GM19438 (cell line): ENCODE data around the gene UCK2.

Experiments
- ATAC-seq: cut with Tn5 transposase; IDR thresholded peaks from one replicate; pipeline ENCODE4 v1.9.1; 2021; ENCODE audit warnings: low read depth; ENCODE audit not compliant: unreplicated experiment

UCK2 gene

DNA sequence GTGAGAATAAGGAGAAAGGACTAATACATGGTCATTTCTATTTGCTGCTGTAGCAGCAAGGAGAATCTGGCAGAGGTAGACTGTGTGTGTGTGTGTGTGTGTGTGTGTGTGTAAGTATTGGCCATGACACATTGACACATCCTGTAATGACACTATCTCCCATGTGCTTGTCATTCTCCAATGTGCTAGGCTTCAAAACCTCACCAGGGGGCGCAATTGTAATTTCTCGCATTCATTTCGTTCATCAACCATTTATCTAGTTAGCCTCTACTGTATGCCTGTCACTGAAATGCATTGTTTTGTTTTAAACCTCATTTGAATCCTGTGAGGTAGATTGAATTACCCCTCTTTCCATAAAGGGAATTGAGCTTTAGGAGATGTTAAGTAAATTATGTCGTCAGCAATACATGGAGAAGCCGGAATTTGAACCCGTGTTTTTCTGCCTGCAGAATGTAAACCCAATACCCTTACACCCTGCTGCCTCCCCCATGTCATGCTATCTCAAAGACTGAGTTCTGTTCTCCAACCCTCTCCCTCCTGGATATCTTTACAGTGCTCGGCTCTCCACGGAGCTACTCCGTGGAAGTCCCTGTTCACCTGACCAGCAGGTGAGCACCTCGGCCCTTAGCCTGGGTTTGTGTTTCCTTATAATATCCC lies 100.8 kb downstream of the UCK2 start:
- no peak for ATAC-seq

DNA sequence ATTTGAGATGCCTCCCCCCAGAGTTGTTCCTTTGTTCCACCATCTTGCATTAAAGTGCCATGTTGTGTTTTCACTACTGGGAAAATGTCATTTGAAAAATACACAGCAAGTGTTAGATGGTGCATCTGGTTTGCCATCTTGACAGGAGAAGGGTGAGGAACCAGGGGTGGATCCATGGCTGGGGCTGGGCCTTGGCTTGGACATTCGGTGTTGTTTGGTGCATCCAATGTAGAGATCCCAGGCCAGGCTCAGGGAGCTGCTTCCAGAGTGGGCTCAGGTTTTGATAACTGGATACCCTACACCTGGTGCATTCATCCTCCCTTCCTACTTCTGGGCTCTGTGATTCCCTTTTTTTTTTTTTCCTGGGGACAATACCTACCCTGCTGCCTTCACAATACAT lies 103.5 kb downstream of the UCK2 start:
- no peak for ATAC-seq

DNA sequence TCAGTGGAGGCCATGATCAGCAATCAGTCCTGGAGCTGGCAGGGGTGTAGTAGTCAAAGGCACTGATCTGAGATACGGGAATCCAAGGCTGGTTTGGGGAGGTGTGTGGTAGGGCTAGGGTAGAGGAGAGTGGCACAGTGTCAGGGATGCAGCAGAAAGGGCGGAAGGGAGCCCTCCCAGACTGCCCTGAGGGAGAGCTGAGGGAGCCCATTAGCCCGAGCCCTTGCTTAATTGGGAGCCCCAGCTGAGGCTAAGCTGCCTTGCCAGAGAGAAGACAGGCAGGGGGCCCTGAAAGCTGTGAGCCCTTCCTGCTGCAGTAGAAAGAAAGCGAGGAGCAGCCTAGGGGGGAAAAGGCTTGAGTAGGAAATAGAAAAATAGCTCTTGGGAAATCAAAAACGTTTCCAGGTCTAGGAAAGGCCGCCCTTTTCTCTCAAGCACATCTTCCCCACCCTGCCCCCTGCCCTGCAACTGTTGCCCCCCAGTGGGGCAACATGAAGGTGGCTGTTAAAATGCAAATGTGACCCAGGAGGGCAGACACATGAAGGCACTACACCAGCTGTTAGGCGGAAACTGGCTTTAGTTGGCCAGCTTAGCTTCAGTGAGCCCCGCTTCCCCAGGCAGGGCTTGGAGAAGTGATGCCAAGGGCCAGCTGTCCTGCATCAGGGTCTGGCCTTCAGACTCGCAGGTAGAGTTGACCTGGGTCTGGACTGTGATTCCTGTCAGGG lies 106.2 kb downstream of the UCK2 start:
- ATAC-seq = no peak

DNA sequence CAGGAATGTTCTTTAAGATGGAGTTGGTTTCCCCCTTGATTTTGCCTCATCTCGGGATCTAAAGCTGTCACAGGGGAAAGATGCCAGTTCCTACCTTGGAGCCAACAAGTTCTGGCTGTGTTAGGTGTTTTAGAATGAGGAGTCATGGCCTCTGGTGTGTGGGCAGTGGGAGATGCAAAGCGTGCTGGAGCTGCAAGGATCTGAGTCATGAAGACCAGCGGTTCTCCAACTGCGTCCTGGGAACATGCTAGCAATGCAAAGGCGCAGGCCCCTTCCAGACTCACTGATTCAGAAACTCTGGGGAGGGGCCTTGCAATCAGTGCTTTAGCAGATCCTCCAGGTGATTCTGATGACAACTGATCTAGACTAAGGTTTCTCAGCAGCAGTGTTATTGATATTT lies 109.1 kb downstream of the UCK2 start:
- no peak for ATAC-seq

DNA sequence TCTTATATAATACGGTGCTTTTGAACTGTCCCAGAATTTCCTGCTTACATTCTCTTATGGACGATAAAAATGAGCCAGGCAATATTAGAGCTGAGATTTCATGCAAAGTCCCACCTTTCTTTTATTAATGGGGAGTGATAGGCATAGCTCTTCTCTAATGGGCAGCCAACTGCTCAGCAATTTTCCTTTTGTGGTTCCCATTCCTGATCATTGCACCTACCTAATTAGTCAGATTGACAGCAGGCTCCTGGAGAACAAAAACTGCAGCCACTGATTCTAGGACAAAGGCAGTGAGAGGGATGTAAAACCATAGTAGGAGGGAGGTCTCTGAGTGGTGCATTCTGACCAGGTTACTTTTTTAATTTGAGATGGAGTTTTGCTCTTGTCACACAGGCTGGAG lies 110.4 kb downstream of the UCK2 start:
- ATAC-seq = no peak

DNA sequence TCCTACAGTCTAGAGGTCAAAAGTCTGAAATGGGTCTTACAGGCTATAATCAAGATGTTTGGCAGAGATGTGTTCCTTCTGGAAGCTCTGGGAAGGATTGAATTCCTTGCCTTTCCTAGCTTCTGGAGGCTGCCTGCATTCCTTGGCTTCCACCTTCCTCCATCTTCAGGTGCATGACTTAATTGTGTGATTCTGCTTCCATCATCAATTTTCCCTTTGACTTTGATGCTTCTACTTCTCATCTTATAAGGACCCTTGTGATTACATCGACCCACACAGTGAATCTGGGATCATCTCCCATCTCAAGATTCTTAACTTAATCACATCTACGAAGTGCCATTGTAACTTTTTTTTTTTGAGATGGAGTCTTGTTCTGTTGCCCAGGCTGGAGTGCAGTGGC lies 111.4 kb downstream of the UCK2 start:
- no peak for ATAC-seq

DNA sequence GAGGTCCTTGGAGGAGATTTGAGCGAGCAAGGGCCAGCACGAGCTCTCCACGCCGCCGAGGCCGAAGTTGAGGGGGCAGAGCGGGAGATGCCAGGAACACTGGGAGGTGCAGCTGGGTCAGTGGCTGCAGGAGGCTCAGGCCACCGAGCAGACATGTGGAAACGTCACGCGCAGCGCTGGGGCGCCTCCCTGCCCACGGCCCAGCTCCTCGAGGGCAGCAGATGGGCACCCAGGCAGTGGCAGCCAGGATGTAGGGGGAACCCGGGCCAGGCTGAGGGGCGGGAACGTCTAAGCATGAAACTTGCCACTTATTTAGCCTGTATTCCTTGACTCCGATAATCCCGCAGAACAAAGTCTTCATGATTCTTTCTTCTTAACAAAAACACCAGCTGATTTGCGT lies 114.1 kb downstream of the UCK2 start:
- ATAC-seq = no peak

DNA sequence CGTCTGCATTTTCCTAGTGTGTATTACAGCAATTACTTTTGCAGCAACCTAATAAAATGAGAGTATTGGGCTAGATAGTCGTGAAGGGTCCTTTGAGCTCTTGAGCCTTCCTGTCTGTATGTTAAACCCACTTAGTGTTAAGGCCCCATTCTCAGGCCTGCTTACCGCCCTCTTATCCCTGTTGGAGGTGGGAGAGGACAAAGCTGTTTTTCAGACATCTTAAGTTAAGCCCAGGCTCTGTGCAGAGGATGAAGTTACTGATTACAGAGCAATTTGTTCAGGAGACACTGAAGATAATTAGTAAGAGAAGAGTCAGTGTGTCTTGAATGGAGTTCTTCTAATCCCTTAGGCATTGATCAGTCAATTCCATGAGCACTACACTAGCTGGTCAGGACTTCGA lies 114.6 kb downstream of the UCK2 start:
- ATAC-seq = no peak

DNA sequence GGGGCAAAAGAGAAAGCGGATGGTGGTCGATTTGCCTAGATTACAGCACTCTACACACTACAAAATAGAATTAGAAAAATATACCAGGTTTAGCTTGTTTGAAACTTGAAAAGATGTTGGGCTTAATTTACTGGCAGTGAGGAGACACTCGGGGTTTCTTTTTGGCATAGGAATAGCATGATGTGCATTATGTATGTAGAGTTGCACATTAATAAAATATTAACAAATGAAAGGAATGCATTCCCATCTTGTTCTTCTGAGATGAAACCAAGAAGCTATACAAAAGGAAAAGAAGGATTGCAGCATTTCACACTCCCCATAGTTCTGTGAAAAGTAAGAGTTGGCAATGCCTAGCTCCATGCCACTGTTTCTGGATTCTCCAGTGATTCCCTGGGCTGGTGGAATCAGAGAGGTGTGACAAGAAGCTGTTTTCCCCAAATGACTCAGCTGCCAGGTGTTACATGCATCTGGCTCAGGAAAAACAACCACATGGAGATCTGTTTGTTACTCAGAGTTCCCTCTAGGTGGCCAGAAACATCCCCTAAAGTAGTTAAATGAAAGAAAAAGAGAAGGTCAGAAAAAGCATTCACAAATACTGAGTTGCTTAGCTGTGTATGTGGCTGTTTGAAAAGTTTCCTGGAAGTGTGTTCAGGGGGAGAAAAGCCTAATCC lies 115.6 kb downstream of the UCK2 start:
- ATAC-seq = no peak

DNA sequence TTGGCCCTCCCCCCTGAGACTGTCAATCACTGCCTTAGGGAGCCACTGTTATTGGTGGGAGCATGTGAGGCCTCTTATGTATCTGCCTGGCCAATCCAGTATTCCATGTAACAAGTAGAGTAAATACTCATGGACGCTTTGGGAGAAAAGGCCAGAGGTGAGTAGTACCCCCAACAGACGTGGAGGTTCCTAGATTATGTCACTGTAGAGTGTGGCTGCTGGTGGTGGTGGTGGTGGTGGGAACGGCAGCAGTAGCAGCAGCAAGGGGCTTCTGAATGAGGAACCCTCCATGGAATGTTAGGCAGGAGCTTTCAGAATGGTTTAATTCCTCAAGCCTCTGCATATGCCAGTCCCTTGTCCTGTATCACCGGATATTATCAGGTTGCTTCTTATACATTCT lies 118.5 kb downstream of the UCK2 start:
- no peak for ATAC-seq

DNA sequence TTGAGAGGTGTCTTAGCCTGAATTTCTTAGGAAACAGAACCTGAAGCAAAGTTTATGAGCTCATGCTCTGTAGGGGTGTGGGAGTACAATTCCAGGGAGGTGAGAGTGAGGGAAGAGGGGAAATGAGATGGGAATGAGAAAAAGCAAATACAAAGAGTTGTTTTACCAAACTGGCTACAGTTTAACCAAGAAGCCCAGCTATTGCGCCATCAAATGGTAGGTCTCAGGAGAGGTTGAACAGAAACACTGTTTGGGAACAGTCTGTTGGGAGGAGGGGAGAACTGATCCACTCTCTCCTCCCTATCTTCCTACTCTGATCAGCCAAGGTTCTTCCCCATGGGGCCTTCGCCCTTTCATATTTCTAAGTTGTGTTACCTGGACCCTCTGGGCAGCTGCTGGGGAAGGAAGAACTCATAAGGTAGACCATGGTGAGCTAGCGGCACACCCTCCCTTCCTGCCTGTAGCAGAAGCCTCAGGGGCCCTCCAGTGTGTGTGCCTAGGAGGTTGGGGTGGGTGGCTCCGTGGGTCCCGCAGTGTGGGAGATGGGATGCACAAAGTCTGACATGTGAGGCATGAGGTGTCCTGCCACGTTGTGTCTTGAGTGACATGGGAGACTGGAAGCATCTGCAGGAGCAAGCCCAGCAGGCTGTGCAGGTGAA lies 120.5 kb downstream of the UCK2 start:
- no peak for ATAC-seq

DNA sequence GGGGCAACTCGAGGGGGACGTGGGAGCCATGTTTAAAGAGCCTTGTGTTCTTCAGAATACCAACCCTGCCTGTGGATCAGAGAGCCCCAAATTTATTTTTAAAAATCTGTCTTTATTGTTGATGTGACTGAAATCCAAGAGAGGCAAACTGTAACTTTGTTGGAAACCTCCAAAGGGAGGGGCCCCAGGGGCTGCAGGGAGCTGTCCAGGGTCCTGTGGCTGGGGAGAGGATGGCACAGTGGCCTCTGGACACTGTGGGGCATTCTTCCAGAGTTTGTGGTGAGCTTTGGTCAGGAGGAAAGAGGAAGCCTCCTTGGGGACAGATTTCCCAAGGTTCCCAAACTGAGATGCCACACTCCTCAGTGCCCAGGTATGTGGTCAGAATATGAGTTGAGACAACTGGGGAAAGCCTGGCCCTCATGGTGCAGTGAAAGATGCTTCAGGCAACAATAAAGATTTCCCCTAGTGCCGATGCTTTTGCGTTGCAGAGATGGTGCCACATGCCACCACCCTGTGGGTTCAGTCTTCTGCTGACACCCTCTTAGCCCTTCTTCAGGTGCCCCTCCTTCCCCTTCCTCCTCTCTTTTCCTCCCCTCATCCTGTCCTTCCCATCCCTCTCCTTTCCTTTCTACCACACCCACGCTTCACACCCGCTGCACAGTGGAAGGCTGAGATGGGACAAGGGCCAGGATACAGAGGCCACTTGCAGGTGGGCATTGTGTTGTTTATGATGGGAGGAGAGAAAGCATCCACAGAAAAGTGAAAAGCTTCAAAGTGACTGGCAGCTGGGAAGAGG lies 122.1 kb downstream of the UCK2 start:
- no peak for ATAC-seq

DNA sequence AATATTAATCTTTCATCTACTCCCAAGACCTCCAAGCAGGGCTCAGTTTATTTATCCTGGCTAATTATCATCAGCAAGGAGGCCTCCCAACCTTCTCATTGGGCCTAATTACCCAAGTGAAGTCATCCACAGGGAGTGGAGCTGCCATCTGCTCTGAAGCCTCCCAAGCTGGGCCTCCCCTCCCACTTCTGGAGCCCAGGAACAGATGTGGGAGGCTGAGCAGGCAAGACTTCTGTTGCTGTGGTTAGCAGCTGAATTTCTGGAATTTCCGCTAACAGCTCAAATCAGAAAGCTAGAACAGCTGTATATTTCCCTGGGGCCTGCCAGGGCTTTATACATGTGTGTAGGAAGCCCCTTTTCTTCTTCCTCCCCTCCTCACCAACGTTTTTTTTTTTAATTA lies 127.5 kb downstream of the UCK2 start:
- ATAC-seq = no peak

DNA sequence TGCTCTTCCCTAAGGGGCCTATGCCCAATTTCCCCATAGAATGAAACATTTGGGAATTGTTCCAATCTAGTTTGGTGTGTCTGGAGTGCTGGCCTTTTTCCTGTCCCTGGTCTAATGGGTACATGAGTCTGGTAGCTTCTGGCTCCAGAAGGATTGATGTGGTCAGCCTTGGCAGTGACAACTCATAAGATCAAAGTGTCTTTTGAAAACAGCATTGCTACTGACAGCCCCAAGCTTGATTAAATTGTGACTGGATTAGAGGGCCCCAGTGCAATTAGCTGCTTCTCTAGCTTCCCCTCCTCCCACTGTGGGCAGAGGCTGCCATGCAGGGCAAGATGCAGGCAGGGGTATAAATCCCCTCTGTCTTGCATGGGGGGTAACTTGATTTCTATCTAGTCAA lies 130.9 kb downstream of the UCK2 start:
- no peak for ATAC-seq

DNA sequence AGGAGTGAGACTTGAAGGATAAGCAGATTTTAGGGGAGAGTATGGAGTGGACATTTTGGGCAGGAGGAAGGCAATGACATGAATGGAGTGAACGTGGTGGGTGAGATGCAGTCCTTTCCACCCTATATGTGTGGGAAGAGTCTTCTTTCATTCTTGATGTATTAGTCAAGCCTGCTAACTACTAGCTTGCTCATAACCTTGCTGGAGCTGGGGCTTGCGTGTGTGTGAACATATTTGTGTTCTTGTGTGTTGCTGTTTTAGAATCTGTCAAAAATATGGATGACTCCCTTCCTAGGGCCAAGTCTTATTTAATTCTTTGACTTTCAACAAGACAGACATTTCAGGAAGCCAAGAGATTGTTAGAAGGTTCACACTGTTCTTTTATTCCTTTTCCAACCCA lies 132.7 kb downstream of the UCK2 start:
- ATAC-seq = no peak

DNA sequence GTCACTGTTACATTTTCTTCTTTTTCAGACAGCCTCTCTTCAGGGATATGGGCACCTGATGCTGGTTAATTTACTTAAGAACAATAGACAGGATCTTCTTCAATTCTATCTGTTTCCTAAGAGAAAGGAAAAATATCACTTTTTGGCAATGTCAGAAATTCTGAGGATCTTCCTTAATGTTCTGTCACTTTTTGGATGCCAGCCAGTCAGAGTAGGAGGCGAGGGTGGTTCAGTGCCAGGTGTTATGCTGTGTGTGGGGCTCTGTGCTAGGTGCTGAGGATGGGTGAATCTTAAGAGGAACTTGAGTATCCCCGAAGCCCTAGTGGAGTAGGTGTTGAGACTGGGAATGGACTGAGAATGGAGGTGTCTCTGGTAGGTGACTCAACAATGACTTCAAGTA lies 133.5 kb downstream of the UCK2 start:
- no peak for ATAC-seq
